PC-9 (cell line): Measurements from ENCODE around the gene TMEM187. TPM values are rescaled to one million over a fixed set of nuclear protein-coding genes. Genes with fewer than 3 reads are reported as not detected.
A peak's percentile ranks its signal among the peaks of the same experiment; 100 is the strongest.
"Not testable (repeated sequence)": the region's sequence is repeated elsewhere in the genome, so short reads cannot be mapped to it uniquely, and the experiment has no call there.

Source experiments
- BruUV-seq: library from RNA; stranded (reverse); fragments of 400-500 nt; replicated peaks from 2 replicates; lab custom pipeline; 2021; lab: Mats Ljungman, UMichigan
- CTCF ChIA-PET: fragments of 300-600 bp; sonication (Branson Sonifier 250); formaldehyde crosslinking; loops from one replicate; lab custom pipeline; 2022; ENCODE audit warnings: antibody characterized with exemption; lab: Charles Lee
- POLR2A ChIA-PET: fragments of 300-600 bp; sonication (Branson Sonifier 250); formaldehyde crosslinking; loops from one replicate; lab custom pipeline; 2022; ENCODE audit warnings: antibody characterized with exemption; ENCODE audit not compliant: unreplicated experiment; lab: Charles Lee
- DNase-seq, 2 experiments: peaks; one replicate each; pipeline versions ENCODE4 v3.0.0 to v3.0.0-alpha.2; 2015 to 2022; ENCODE audit warnings: mixed read lengths in 1 of 2
- H2AFZ ChIP-seq: fragments of 200-600 bp; sonication (generic); 2 replicates; pipeline ENCODE4 v1.8.1; 2017; ENCODE audit warnings: antibody characterized with exemption
- H3F3A ChIP-seq: fragments of 200-600 bp; sonication (generic); 2 replicates; pipeline ENCODE4 v1.8.1; 2017; ENCODE audit warnings: antibody characterized with exemption, mild to moderate bottlenecking, low read depth; ENCODE audit not compliant: insufficient read depth
- H3K27ac ChIP-seq: fragments of 200-600 bp; sonication (generic); 2 replicates; pipeline ENCODE4 v1.6.1; 2016; ENCODE audit warnings: mixed run types
- H3K27me3 ChIP-seq: fragments of 200-600 bp; sonication (generic); 2 replicates; pipeline ENCODE4 v1.6.1; 2016; ENCODE audit warnings: low read depth, mixed run types; ENCODE audit not compliant: insufficient read depth
- H3K36me3 ChIP-seq: fragments of 200-600 bp; sonication (generic); 2 replicates; pipeline ENCODE4 v1.6.1; 2016; ENCODE audit warnings: low read depth, mixed run types
- H3K4me1 ChIP-seq: fragments of 200-600 bp; sonication (generic); replicated peaks from 2 replicates; pipeline ENCODE4 v1.6.1; 2016; ENCODE audit warnings: mixed run types; ENCODE audit not compliant: insufficient read depth
- H3K4me2 ChIP-seq: fragments of 200-600 bp; sonication (generic); 2 replicates; pipeline ENCODE4 v1.6.1; 2017; ENCODE audit warnings: mixed run types
- H3K4me3 ChIP-seq: fragments of 200-600 bp; sonication (generic); 2 replicates; pipeline ENCODE4 v1.6.1; 2016; ENCODE audit warnings: mixed run types
- H3K79me2 ChIP-seq: fragments of 200-600 bp; sonication (generic); 2 replicates; pipeline ENCODE4 v1.6.1; 2017; ENCODE audit warnings: low read depth, mixed run types
- H3K9me2 ChIP-seq: fragments of 200-600 bp; sonication (generic); 2 replicates; pipeline ENCODE4 v1.8.1; 2017; ENCODE audit warnings: mild to moderate bottlenecking; ENCODE audit not compliant: insufficient read depth
- H3K9me3 ChIP-seq: fragments of 200-600 bp; sonication (generic); 2 replicates; pipeline ENCODE4 v1.8.1; 2016; ENCODE audit warnings: low read depth; ENCODE audit not compliant: insufficient read depth
- H4K20me1 ChIP-seq: fragments of 200-600 bp; sonication (generic); 2 replicates; pipeline ENCODE4 v1.8.1; 2017; ENCODE audit not compliant: insufficient read depth
- CTCF ChIP-seq: fragments of 200-600 bp; sonication (generic); conservative IDR thresholded peaks from 2 replicates; pipeline ENCODE4 v1.6.1; 2017; ENCODE audit warnings: mixed run types, antibody characterized with exemption, mild to moderate bottlenecking, moderate library complexity
- EZH2 ChIP-seq: fragments of 200-600 bp; sonication (generic); IDR thresholded peaks from 2 replicates; pipeline ENCODE4 v1.8.0; 2017; ENCODE audit warnings: antibody characterized with exemption, low read depth
- intact Hi-C: fragments of 100-400 bp; cut with micrococcal nuclease; formaldehyde crosslinking; loops from one replicate; pipeline ENCODE4 v1.10.0; 2022; ENCODE audit not compliant: unreplicated experiment
- total RNA-seq: library from RNA; stranded (reverse); gene quantifications from 2 replicates; pipeline ENCODE4 v1.2.3, GENCODE V29; 2021

The TMEM187 gene
- total RNA-seq, 1 experiment from 2014 or later, result 20.1 TPM

GRCh38 chrX:153974003-153974725, 1.6 kb downstream of the TMEM187 start:
- H3K9me3 ChIP-seq, result no peaks in the 10 kb centered on the region
- CTCF ChIA-PET, result no interaction called here
- BruUV-seq, result no TSS peak
- DNase-seq, result no peak
- no peaks in the 10 kb centered on the region for H3K27me3 ChIP-seq
- peaks cover 9% of the 10 kb centered on the region; the same call in 1 of the 2 replicates for H3F3A ChIP-seq
- H3K4me1 ChIP-seq, result peaks cover 13% of the 10 kb centered on the region
- H3K4me3 ChIP-seq, result peak overlapping the region; percentile 56; the same call in 1 of the 2 replicates
- no peaks in the 10 kb centered on the region for H3K9me2 ChIP-seq
- no peak overlapping the region for H2AFZ ChIP-seq
- H3K4me2 ChIP-seq, result peak overlapping the region; percentile 78
- TF ChIP-seq CTCF (no peak), EZH2 (no peak)
- H3K36me3 ChIP-seq, result no peaks in the 10 kb centered on the region
- H4K20me1 ChIP-seq, result peaks cover 8% of the 10 kb centered on the region
- H3K27ac ChIP-seq, result no peak overlapping the region
- POLR2A ChIA-PET, result no interaction called here
- H3K79me2 ChIP-seq, result peaks cover 31% of the 10 kb centered on the region
- intact Hi-C loops, result no loop called here

GRCh38 chrX:153974726-153975286, 2.3 kb downstream of the TMEM187 start:
- H3K27ac ChIP-seq, result no peak overlapping the region
- H3K36me3 ChIP-seq, result no peaks in the 10 kb centered on the region
- no peaks in the 10 kb centered on the region for H3K27me3 ChIP-seq
- BruUV-seq, result no TSS peak
- ChIA-PET POLR2A (no interaction called here), CTCF (no interaction called here)
- H3K4me1 ChIP-seq, result peaks cover 13% of the 10 kb centered on the region
- no peaks in the 10 kb centered on the region for H3K9me2 ChIP-seq
- H3K4me2 ChIP-seq, result peak overlapping the region; percentile 78; the same call in 1 of the 2 replicates
- H3F3A ChIP-seq, result peaks cover 9% of the 10 kb centered on the region; the same call in 1 of the 2 replicates
- H3K4me3 ChIP-seq, result no peak overlapping the region
- intact Hi-C loops, result no loop called here
- no peaks in the 10 kb centered on the region for H3K9me3 ChIP-seq
- TF ChIP-seq EZH2 (no peak), CTCF (no peak)
- H4K20me1 ChIP-seq, result peaks cover 2% of the 10 kb centered on the region
- H3K79me2 ChIP-seq, result peaks cover 24% of the 10 kb centered on the region
- no peak overlapping the region for H2AFZ ChIP-seq
- no peak for DNase-seq

- H3F3A ChIP-seq, BruUV-seq, CTCF ChIA-PET, H3K9me2 ChIP-seq, intact Hi-C loops, DNase-seq, H3K9me3 ChIP-seq, H3K4me2 ChIP-seq, H3K36me3 ChIP-seq, H3K79me2 ChIP-seq, H3K4me3 ChIP-seq, H3K27ac ChIP-seq, H3K27me3 ChIP-seq, H2AFZ ChIP-seq, H4K20me1 ChIP-seq, H3K4me1 ChIP-seq, POLR2A ChIA-PET: not testable (repeated sequence)
Measured at GRCh38 chrX:153980394-153980793, 7.8 kb downstream of the TMEM187 start.
